Colon (tissue), 2 donors: ENCODE results near the gene TOP1.
"Not testable (repeated sequence)": the region's sequence is repeated elsewhere in the genome, so short reads cannot be mapped to it uniquely, and the experiment has no call there.

Experiments
- FAIRE-seq: peaks from 2 replicates; lab custom pipeline; 2012; peaks lifted over from hg19 to GRCh38; lab: Jason Lieb, UNC
- donor health status: control.
- donor health status: control.

The TOP1 gene

DNA sequence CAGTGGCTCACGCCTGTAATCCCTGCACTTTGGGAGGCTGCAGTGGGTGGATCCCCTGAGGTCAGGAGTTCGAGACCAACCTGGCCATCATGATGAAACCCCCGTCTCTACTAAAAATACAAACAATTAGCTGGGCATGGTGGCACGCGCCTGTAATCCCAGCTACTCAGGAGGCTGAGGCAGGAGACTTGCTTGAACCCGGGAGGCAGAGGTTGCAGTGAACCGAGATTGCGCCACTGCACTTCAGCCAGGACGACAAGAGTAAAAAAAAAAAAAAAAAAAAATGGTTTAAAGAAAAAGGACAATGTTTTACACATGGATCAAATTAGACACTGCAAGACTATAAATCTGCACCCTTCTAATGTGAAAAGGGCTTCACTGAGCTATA lies 103.8 kb downstream of the TOP1 start:
- FAIRE-seq, result not testable (repeated sequence)

DNA sequence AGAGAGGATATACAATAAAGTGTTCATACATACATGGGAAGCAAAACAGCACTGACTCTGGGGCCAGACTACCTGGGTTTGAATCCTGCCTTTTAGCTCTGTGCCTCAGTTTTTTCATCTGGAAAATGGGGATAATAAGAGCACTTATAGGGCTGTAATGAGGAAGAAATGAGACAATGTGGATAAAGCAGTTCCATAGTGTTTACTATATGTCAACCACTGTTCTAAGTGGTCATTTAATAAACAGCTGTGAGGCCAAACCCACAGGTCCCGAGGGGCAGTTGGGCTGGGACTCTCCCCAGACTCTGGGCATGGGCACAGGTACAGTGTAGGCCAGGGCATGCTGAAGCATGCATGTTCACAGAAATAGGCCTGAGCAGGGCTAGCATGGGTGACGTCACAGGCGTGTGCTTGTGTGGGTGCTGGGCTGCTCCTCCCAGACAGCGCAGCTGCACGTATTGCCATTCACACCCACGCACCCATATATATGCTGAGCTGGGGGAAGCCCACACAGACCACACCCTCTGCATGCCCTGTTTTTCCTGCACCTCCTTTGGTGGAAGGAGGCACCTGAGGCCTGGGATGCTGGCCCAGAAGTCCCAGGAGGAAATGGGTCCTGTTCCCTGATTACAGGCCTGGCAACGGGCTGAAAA lies 105.2 kb downstream of the TOP1 start:
- no peak for FAIRE-seq

DNA sequence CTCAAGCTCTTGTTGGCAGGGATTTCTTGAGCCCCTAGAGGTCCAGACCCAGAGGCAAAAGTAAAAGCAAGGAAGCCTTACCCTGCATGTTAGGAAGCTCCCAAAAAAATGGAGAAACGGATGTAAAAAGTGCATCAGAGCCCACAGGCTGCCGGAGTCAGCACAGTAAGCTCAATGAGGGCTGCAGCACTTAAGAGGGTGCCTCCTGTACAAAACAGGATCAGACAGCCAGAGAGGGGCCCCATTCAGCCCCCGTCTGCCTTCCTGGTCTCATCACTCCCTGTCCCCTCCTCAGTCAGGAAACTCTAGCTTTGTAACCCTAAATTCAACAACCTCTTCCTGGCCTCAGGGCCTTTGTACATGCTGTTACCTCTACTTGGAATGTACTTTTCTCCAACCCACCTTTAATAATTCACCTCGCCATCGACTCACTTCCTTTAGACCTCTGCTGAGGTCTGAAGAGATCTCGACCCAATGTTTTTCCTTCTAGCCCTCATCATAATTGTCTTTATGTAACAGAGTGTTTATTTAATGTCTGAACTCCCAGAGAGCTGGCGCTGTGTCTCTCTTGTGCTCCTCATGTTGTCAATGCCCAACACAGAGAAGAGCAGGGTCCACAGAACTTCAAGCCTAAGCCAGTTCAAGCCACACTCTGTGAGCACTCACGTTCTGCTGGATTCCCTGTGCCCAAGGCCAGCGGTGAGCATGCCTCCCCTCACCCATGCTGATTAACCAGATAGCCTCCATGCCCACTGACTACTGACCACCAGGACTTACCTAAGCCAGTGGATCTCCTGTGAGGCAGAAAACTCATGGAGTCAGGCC lies 106.0 kb downstream of the TOP1 start:
- no peak for FAIRE-seq

DNA sequence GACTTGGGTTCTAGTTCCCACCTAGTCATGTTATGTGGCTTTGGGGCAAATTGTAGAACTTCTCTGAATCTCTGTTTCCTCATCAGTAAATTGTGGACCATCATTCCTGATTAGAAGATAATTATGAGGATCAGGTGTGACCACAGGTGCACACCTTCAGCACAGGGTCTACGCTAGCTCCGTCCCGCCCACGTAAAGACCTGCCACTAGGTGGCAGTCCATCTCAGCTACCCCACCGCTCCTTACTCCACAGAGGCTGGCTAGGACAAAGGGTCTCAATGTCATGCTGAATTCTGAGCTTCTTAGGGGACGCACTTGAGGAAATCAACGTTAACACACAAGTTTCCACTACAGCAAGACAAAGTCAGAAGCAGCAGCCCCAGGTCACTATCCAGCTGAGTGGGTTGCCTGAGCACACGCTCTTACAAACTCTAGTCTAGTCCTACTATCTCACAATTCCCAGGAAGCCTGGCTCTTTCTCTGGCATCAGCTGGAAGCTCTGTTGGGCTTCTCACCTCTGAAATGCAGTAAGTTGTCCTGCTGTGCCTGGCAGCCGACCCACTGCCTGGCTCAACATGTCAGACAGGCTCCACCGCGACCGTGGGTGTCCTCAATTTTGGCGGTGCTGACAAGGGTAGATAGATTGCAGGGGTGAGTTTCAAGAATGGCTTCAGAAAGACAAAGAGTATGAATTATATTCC lies 106.7 kb downstream of the TOP1 start:
- FAIRE-seq, result no peak

DNA sequence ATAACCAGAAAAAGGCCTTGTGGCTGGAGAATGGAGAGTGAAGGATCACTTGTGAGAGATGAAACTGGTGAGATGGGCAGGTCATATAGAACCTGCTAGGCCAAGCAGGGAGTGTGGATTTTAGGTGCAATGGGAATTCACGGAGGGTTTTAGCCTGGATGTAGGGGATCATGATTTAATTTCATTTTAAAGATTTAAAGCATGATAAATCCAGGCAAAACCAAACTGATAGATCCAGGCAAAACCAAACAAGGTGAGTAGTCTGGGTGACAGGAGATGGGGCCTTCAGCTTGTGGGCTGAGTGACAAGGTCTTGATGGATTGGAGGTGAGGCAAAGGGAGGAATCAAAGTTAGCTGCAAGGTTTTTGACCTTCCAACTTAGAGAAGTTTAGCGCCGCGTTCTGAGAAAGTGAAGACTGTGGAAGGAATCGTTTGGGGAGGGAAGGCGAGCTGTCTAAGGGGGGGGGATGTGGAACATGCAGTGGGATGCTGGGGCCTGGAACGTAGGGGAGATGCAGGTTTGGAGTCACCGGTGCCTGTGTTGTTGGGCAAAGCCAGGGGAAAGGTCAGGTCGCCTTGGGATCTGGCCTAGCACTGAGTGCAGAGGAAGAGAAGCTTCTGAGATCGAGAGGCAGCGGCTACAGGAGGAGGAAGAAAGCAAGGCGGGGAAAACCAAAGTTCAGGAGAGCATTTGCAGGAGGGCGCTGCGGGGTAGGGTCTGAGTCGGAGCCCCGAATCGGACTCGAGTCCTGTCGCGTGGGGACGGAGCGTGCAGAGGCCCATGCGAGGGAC lies 107.5 kb downstream of the TOP1 start:
- FAIRE-seq, result no peak

DNA sequence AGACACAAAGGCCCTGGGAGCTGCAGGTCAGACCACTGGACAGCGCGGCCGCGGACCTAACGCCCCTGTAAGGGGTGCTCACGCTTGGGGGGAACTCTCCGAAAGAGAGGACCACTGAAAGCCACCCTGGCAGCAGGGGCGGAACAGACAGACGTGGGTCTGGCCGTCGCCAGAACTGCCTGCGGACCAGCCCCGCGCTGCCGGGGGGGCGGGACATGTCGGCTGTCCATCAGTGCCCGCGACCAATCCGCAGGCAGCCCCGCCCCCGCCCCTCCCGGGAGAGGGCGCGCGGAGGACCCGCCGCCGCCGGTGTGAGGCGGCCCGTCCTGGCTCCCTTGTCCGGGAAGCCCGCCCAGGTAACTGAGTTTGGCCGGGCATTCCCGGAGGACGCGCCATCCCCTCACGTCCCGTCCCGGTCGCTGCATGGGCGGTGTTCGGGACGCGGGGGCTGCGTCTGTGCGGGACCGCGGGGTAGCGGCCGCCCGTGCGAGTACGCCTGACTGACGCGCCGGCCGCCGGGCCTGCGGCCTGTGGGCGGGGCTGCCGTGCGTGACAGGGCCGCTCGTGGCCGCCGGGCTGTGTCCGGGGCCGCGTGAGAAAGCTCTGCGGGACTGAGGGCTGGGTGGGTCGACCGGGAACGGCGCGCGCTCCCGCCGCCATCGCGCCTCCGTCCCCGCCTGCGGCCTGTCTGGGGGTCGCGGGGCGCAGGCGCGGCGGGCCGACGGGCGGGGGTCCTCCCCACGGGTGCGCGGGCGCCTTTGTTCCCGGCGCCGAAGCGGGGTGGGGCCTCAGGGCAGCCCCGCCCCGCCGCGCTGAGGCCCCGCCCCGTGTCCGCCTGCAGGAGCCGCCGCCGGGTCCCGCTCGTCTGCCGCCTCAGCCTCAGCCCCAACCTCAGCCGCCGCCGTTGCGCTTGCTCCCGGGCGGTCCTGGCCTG lies 108.3 kb downstream of the TOP1 start, which contains the start of gene PLCG1:
Gene PLCG1, plus strand, starts transcription at position 864 of the 934 bp plus-strand sequence. CDS start 99 bp downstream, outside the sequence.
- FAIRE-seq, result no peak

DNA sequence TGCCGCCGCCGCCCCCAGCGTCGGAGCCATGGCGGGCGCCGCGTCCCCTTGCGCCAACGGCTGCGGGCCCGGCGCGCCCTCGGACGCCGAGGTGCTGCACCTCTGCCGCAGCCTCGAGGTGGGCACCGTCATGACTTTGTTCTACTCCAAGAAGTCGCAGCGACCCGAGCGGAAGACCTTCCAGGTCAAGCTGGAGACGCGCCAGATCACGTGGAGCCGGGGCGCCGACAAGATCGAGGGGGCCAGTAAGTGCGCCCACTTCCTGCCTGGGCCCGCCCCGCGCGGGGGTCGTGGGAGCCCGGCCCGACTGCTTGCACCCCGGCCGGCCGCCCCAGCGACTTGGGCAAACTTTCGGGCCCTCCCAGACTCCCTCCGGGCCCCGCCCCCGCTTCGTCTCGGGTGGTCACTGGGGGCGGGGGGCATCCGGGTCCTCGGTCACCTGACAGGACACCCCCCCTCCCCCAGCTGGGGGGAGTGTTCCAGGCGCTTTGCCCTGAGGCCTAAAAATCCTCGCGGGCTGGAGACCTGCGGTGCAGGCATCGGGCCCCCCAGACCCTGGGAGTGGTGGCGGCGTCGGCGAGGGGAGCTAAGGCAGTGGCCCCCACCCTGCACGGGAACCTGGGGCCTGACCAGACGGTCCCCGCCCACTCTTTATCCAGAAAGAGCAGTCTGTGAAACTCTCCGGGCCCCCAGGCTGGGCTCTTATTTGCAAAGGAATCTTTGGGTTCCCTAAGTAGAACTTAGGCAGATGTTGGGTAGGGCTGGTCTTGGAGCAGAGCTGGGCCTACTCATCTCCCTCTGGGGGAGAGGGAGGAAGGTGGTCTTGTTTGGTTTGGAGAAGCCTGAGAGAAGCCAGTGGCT lies 109.2 kb downstream of the TOP1 start:
- no peak for FAIRE-seq

DNA sequence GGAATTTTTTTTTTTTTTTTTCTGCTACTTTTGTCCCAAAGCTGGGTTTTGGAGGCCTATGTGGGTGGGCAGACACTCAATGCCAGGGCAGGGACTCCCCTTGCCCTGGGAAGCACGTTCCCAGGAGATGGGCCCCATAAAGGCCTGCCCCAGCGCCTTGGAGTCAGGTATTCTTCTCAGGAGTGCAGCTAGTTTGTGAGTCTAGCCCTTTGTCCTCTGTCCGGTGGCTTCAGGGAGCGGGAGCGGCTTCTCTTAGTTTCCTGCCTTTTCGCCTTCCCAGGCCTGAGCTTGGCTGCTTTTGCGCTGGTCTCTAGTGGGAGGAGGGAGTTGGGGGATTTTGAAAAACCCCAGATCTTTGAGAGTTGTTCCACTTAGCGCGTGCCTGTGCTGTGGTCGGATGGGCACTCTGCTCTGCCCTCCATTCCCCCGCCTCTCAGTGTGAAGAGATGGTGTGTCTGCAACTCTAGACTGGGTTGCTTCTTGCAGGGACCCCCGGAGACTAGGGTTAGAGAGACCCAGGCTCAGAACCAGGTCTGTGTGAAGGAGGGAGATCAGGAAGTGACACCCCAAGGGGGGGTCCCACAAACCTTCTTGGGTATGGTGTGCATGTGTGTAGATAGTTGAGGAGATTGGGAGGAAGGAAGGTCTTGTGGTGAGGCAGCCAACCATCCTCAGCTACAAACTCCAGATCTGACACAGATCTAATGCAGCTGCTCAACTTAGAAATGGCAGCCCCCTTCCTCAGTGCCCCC lies 110.0 kb downstream of the TOP1 start:
- FAIRE-seq, result no peak

DNA sequence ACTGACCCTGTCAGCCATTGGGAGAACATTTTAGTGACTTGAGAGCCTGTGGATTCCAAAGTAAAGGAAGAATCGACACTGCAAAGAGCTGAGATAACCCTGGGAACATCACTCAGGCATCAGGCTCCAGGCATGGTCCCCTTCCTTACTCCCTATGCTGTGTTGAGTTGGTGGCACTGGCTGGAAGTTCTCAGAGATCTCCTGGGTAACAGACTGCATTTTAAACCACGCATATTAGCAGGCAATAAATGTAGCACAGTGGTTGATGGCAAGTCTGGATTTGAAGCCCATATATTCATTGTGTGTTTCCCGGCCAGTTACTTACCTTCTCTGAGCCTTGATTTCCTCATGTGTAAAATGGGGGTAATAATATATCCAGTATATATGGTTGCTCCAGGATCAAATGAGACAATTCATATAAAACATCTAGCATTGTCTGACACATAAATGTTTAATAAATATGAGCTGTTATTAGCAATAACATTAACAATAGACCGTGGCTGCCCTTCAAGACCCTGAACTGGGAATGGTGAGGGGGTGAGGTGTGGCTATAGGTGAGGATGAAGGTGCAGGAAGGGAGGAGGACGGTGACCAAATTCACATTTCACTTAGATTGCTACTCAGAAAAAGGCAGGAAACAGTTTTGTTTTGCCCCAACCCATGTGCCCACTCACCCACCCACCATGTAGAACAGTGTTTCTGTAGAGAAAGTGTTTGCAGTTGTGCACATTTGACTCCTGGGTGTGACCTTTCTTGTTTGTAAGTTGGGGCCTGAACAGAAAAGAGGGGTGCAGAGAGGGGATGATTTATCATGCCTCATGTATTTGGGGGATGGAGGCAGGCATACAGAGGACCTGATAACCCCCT lies 110.8 kb downstream of the TOP1 start:
- FAIRE-seq, result no peak

DNA sequence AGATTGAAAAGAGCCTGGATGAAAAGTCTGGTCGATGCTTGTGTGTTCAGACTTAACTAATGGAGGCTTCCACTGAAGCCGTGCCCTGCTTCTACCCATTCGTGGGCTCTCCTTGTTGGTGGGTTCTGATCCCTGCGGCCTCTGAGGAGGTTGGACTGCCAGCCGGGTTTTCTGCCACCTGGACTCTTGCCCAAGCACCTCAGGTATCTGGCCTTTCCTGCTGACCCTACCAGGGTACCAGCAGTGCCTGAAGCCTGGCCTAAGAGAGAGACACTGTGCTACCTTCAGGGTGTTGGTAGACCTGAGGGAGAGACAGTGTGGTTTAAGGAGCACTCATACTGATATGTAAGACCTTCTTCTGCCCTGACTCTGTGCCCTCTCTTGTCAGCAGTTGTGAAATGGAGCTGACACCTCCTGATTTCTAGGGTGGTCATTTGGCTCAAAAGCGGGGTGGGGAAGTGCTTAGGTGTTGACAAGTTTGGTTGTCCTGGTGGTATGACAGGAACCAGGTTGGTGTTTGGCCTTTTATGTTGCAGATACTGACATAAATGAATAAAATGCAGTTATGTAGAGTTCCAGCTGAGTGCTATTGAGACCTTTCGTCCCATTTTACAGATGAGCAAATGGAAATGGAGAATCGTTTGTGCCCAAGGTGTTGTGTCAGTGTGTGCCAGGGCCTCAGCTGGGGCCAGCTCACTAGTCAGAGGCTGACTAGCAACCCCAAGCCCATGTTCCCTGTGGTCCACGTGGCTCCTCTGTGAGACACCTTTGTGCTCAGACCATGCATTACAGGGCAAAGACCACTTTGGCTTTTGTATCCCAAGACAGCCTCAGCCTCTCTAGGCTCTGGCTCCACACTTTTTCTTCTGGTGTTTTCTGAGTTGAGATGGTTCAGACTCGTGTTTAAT lies 111.9 kb downstream of the TOP1 start:
- FAIRE-seq, result no peak

DNA sequence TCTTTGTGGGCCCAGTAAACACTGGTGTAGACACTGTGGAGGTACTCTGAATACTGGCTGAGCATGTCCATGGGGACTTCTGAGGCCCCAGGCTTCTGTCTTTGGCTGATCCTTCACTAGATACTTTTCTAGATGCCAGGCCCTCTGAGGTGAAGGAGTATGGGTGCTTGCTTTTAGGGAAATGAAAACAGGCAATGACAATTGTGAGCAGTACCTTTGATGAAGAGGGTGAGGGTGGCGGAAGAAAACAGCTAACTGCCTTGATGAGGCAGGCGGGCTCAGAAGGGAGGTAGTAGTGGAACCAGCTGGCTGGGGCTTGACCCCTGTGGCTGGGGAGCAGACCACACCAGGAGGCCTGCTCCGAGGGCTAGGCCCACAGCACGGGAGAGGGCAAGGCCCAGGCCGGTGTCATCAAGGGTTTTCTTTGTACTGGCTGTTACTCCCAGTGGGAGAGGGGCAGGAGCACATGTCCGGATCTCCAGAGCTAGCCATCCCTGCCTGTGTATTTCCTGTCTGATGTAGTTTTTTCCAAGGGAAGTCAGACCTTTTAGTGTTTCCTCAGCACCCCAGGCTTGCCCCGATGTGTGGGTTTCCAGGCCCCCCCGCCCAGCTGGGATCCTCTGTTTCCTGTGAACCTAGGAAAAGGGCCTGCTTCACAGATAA lies 112.7 kb downstream of the TOP1 start:
- FAIRE-seq, result no peak

DNA sequence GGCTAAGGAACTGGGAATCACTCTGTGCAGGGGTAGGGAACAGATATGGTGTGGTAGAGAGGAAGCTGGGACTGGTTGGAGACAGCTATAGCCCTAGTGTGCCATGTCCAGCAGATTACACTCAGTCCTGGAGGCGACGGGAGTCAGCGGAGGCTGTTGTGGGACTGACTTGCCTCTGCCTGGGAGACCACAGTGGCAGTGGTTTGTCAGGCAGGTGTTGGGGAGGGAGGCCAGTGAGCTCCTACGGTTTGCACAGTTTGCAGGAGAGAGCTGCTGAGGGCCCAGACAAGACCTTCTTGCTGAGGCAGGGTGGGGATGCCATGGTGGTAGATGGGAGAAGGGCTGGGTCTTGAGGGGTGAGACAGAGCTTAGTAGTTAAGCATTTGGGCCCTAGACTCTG lies 113.6 kb downstream of the TOP1 start:
- no peak for FAIRE-seq

DNA sequence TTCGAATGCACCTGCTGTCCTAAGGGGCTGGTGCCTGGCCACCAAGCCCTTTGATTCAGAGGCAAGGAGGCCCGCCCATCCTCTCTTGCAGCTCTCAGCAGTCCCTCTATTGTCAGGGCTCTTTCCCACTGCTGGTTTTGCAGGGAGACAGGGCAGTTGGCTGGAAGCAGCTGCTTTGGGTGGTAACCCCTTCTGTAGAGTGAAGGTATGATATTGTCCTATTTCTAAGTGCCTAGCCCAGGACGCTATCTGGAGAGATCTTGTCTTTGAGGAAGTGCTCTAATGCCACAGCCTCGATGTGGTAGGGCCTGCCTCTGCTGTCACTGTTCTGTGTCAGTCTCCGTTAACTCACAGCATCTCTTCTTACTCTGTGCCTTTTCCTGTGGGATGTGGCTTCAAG lies 114.3 kb downstream of the TOP1 start:
- no peak for FAIRE-seq

DNA sequence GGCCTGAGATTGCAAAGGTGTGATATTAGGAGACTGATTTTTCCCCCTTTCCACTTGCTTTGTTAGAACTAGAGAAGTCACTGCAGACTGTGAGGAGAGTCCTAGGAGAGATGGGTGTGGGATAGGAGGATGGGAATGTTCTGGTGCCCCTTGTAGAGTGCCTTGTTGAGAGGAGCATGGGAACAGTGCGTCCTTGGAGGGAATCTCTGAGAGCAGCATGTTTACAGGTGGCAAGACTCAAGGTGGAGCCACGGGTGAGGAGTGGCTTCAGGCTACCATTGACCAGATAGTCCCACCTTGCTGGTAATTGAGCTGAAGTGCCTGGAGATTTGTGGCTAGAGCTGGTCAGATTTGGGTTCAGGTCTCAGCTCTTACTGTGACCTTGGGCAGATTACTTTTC lies 114.7 kb downstream of the TOP1 start:
- FAIRE-seq, result no peak

DNA sequence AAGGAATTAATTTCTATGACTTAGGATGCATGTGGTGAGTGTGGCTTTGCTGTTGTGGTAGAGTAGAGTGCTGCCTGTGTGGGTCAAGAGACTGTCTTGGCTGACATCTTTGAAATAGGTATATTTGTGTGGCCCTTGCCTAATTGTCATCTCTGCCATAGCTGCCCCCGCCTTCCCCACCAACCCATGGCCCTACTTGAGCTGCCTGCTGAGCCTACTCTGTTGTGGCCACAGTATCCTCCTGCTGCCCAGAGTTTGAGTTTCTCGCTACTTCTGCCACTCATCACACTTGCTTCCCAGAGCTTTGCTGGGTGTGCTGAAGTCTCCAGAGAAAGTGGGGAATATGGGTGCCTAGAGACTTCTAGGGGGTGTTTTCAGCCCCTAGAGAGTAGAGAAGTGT lies 116.7 kb downstream of the TOP1 start:
- FAIRE-seq, result no peak

DNA sequence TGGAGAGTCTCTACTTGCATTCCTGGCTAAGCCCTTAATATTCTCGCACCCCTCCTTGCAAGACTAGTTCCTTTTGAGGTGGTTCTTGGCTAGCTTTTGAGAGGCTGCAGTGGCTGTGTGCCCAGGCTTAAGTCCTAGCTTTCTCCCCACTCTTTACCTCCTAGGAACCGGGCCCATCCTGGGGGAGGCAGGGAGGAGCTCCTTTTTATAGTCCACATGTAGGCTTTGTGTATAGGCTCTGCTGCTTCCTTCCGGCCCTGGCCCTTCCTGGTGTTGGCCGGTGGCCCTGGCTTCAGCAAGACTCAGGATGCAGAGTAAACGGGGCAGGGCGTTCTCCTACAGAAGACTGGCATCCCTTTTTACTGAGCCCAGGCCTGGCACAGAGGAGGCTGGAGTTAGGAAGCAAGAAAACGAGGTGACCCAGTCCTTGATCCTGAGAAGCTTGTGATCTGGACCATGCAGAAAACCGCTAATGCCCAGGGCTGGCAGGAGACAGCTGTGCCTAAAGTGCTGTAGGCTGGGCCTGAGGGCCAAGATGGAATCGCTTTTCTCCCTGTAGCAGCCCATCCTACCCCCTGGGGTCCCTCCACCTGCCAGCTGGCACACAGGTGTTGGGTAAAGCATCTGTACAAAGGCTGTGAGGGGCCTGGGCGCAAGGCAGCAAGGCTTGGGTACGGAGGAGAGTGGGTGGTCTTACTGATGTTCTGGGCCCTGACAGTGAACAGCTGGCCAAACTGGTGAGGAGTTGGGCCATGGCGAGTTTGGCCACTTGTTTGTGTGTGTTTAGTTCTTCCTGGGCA lies 117.4 kb downstream of the TOP1 start:
- no peak for FAIRE-seq
